SK-N-SH treated with all-trans-retinoic acid at 6 μM for 48 hours (cell line): Measurements from ENCODE around the gene SIM2.

Experiments
- ARNTL ChIP-seq: fragments of 450-650 bp; formaldehyde crosslinking; IDR thresholded peaks from 2 replicates; pipeline ENCODE4 v1.5.0; 2020; ENCODE audit warnings: low read depth, mild to moderate bottlenecking, moderate library complexity, borderline replicate concordance
- ESRRG ChIP-seq: fragments of 250-450 bp; sonication (Bioruptor Pico); IDR thresholded peaks from 2 replicates; pipeline ENCODE4 v1.6.1; 2021; ENCODE audit warnings: mild to moderate bottlenecking
- GLIS3 ChIP-seq: fragments of 250-450 bp; sonication (Bioruptor Pico); IDR thresholded peaks from 2 replicates; pipeline ENCODE4 v1.5.0; 2020; ENCODE audit warnings: mild to moderate bottlenecking, moderate library complexity
- OSR1 ChIP-seq: fragments of 250-450 bp; sonication (Bioruptor Pico); IDR thresholded peaks from 2 replicates; pipeline ENCODE4 v1.8.0; 2022; ENCODE audit warnings: moderate library complexity, mild to moderate bottlenecking, inconsistent platforms
- PPARA ChIP-seq: fragments of 250-450 bp; sonication (Bioruptor Pico); IDR thresholded peaks from 2 replicates; pipeline ENCODE4 v1.5.0; 2020; ENCODE audit warnings: mild to moderate bottlenecking, borderline replicate concordance
- RARB ChIP-seq: fragments of 250-450 bp; sonication (Bioruptor Pico); IDR thresholded peaks from 2 replicates; pipeline ENCODE4 v1.8.0; 2021; ENCODE audit warnings: mild to moderate bottlenecking, moderate library complexity
- ZFP3 ChIP-seq: fragments of 250-450 bp; sonication (Bioruptor Pico); IDR thresholded peaks from 2 replicates; pipeline ENCODE4 v1.5.0; 2020; ENCODE audit warnings: mild to moderate bottlenecking, moderate library complexity
- ZNF565 ChIP-seq: fragments of 450-650 bp; formaldehyde crosslinking; conservative IDR thresholded peaks from 2 replicates; pipeline ENCODE4 v1.5.0; 2020; ENCODE audit warnings: low read depth, mild to moderate bottlenecking, moderate library complexity
- ZNF70 ChIP-seq: fragments of 450-650 bp; formaldehyde crosslinking; IDR thresholded peaks from 2 replicates; pipeline ENCODE4 v1.5.0; 2020; ENCODE audit warnings: mild to moderate bottlenecking, moderate library complexity
- TF ChIP-seq, protein P1 (sequence below): fragments of 250-450 bp; sonication (Bioruptor Pico); IDR thresholded peaks from 2 replicates; pipeline ENCODE4 v1.8.0; 2020; ENCODE audit warnings: mild to moderate bottlenecking, moderate library complexity, borderline replicate concordance
- TF ChIP-seq, protein P2 (sequence below): fragments of 250-450 bp; sonication (Bioruptor Pico); IDR thresholded peaks from 2 replicates; pipeline ENCODE4 v1.8.0; 2021; ENCODE audit warnings: low read depth, mild to moderate bottlenecking, moderate library complexity, borderline replicate concordance

DNA sequence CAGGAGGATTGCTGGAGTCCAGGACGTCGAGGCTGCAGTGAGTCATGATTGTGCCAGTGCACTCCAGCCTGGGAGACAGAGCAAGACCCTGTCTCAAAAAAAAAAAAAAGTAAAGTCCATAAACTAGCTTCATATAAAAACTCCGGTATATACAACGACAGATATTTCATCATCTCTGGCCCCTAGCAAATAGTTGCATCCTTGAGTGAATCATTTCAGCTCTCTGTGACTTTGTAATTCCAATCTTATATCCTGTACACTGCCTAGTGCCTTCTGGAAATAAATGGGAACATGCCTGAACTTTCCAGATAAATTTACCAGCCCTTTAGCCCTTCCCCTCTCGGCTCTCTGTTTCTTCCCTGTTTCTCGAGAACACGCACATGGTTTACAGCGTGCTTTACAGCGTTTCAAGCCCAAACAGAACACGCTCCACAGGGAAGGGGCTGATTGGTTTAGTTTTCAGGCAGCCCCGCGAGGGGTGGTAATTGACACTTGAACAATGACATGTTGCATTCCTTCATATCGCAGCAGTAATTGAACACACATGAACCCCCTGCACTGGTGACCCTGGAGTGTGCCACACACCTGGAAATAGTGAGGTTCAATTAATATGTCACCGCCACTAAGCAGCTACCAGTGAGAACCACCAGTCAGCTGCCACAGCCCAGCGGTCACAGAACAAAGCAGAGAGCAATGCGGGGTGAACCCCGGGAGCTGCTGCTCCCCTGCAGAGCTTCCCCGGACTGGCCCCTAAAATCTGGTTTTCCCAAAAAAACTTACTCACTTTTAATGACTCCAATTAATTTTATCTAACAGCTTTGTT is 35.7 kb upstream of the SIM2 start:
- TF ChIP-seq ZNF565 (CRISPR knock-in tag) (no peak), ZFP3 (no peak), ARNTL (CRISPR knock-in tag) (no peak), PPARA (no peak), RARB (CRISPR knock-in tag) (no peak), OSR1 (CRISPR knock-in tag) (no peak), ESRRG (CRISPR knock-in tag) (no peak), GLIS3 (no peak), ZNF70 (no peak)
- TF ChIP-seq, protein P1, sequence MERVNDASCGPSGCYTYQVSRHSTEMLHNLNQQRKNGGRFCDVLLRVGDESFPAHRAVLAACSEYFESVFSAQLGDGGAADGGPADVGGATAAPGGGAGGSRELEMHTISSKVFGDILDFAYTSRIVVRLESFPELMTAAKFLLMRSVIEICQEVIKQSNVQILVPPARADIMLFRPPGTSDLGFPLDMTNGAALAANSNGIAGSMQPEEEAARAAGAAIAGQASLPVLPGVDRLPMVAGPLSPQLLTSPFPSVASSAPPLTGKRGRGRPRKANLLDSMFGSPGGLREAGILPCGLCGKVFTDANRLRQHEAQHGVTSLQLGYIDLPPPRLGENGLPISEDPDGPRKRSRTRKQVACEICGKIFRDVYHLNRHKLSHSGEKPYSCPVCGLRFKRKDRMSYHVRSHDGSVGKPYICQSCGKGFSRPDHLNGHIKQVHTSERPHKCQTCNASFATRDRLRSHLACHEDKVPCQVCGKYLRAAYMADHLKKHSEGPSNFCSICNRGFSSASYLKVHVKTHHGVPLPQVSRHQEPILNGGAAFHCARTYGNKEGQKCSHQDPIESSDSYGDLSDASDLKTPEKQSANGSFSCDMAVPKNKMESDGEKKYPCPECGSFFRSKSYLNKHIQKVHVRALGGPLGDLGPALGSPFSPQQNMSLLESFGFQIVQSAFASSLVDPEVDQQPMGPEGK, result no peak
- TF ChIP-seq, protein P2, sequence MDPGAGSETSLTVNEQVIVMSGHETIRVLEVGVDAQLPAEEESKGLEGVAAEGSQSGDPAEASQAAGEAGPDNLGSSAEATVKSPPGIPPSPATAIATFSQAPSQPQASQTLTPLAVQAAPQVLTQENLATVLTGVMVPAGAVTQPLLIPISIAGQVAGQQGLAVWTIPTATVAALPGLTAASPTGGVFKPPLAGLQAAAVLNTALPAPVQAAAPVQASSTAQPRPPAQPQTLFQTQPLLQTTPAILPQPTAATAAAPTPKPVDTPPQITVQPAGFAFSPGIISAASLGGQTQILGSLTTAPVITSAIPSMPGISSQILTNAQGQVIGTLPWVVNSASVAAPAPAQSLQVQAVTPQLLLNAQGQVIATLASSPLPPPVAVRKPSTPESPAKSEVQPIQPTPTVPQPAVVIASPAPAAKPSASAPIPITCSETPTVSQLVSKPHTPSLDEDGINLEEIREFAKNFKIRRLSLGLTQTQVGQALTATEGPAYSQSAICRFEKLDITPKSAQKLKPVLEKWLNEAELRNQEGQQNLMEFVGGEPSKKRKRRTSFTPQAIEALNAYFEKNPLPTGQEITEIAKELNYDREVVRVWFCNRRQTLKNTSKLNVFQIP (CRISPR knock-in tag), result no peak
